H1 (cell line): ENCODE data around the gene PPRC1. TPM values are rescaled to one million over a fixed set of nuclear protein-coding genes. Genes with fewer than 3 reads are reported as not detected.

Experiments
- CTCF ChIA-PET: fragments of 300-600 bp; sonication (Branson Sonifier 250); formaldehyde crosslinking; loops from one replicate; lab custom pipeline; 2021; ENCODE audit not compliant: partially characterized antibody; lab: Charles Lee
- POLR2A ChIA-PET: fragments of 300-600 bp; sonication (Branson Sonifier 250); formaldehyde crosslinking; loops from one replicate; lab custom pipeline; 2021; ENCODE audit warnings: inconsistent platforms; ENCODE audit not compliant: partially characterized antibody; lab: Charles Lee
- DNase-seq, 2 experiments: peaks; one replicate each; pipeline versions ENCODE4 v3.0.0 to v3.0.0-alpha.2; 2010 to 2022; ENCODE audit warnings: low spot score in 2 of 2, low read depth in 1 of 2, mixed read lengths in 1 of 2
- FAIRE-seq: peaks from 2 replicates; lab custom pipeline; 2011; peaks lifted over from hg19 to GRCh38; lab: Jason Lieb, UNC
- H2AFZ ChIP-seq: 2 replicates; pipeline ENCODE4 v1.8.1; 2012; ENCODE audit warnings: low read length, inconsistent platforms
- H2AK5ac ChIP-seq: 2 replicates; pipeline ENCODE4 v1.6.1; 2013; ENCODE audit warnings: low read depth, low read length
- H2BK120ac ChIP-seq: replicated peaks from 2 replicates; pipeline ENCODE3; 2013; ENCODE audit warnings: low read depth, low read length, inconsistent platforms
- H2BK12ac ChIP-seq: 2 replicates; pipeline ENCODE4 v1.6.1; 2013; ENCODE audit warnings: low read depth, low read length
- H2BK15ac ChIP-seq: 2 replicates; pipeline ENCODE4 v1.6.1; 2013; ENCODE audit warnings: low read length
- H2BK20ac ChIP-seq: 2 replicates; pipeline ENCODE4 v1.6.1; 2013; ENCODE audit warnings: low read length
- H2BK5ac ChIP-seq: 2 replicates; pipeline ENCODE4 v1.6.1; 2013; ENCODE audit warnings: low read depth, low read length
- H3K14ac ChIP-seq: 2 replicates; pipeline ENCODE4 v1.6.1; 2013; ENCODE audit warnings: inconsistent platforms; ENCODE audit not compliant: insufficient read length
- H3K18ac ChIP-seq: 2 replicates; pipeline ENCODE4 v1.6.1; 2013; ENCODE audit warnings: low read length; ENCODE audit errors: extremely low read depth
- H3K23ac ChIP-seq: 2 replicates; pipeline ENCODE4 v1.6.1; 2013; ENCODE audit warnings: inconsistent platforms; ENCODE audit not compliant: insufficient read length
- H3K23me2 ChIP-seq: 2 replicates; pipeline ENCODE4 v1.6.1; 2013; ENCODE audit warnings: low read depth, low read length
- H3K27ac ChIP-seq: 2 replicates; pipeline ENCODE4 v1.6.1; 2011; ENCODE audit warnings: low read depth, low read length, inconsistent platforms
- H3K27me3 ChIP-seq, 4 experiments: replicated peaks in 1 of 4; 1 replicate in 1 of 4; 2 replicates in 3 of 4; pipeline versions ENCODE4 v1.6.1 to v1.8.1; 2011 to 2013; ENCODE audit warnings: low read length in 3 of 4, mild to moderate bottlenecking in 3 of 4, inconsistent platforms in 2 of 4, mixed read lengths in 2 of 4, moderate library complexity in 1 of 4; ENCODE audit not compliant: control insufficient read depth in 3 of 4, insufficient read depth in 3 of 4; ENCODE audit errors: extremely low read depth in 1 of 4
- H3K36me3 ChIP-seq, 4 experiments: 2 replicates each; pipeline versions ENCODE4 v1.6.1 to v1.8.1; 2011 to 2013; ENCODE audit warnings: mild to moderate bottlenecking in 4 of 4, low read length in 3 of 4, moderate library complexity in 2 of 4, control low read depth in 1 of 4, inconsistent platforms in 1 of 4; ENCODE audit not compliant: insufficient read depth in 4 of 4, control insufficient read depth in 2 of 4
- H3K4ac ChIP-seq: replicated peaks from 2 replicates; pipeline ENCODE3; 2013; ENCODE audit warnings: low read length, low read depth, mixed read lengths, inconsistent platforms; ENCODE audit not compliant: insufficient read length
- H3K4me1 ChIP-seq, 4 experiments: replicated peaks in 1 of 4; 1 replicate in 1 of 4; 2 replicates in 3 of 4; pipeline versions ENCODE4 v1.6.1 to v1.8.1; 2011 to 2013; ENCODE audit warnings: low read length in 3 of 4, inconsistent platforms in 2 of 4, mixed read lengths in 1 of 4; ENCODE audit not compliant: insufficient read depth in 4 of 4, control insufficient read depth in 3 of 4
- H3K4me2 ChIP-seq, 2 experiments: 2 replicates each; pipeline versions ENCODE4 v1.6.1 to v1.8.1; 2011 to 2013; ENCODE audit warnings: low read depth in 2 of 2, low read length in 2 of 2, control low read depth in 1 of 2, inconsistent platforms in 1 of 2, mild to moderate bottlenecking in 1 of 2; ENCODE audit not compliant: insufficient read depth in 1 of 2
- H3K4me3 ChIP-seq, 4 experiments: fragments of 200-600, 300-600 bp in 1 of 4; sonication (generic), shearing (Covaris generic), sonication (Bioruptor Twin) in 1 of 4; 2 replicates each; pipeline versions ENCODE4 v1.5.1 to v1.8.1; 2011 to 2016; ENCODE audit warnings: low read length in 4 of 4, low read depth in 3 of 4, control low read depth in 2 of 4, inconsistent platforms in 2 of 4, mild to moderate bottlenecking in 2 of 4, mixed read lengths in 1 of 4, moderate library complexity in 1 of 4; ENCODE audit not compliant: insufficient read depth in 2 of 4; ENCODE audit errors: extremely low read depth in 1 of 4
- H3K56ac ChIP-seq: replicated peaks from 2 replicates; pipeline ENCODE3; 2013; ENCODE audit warnings: low read depth, mild to moderate bottlenecking, mixed read lengths, low read length, inconsistent platforms; ENCODE audit not compliant: insufficient read length
- H3K79me1 ChIP-seq: 2 replicates; pipeline ENCODE4 v1.6.1; 2013; ENCODE audit warnings: low read depth, low read length, control low read depth
- H3K79me2 ChIP-seq, 2 experiments: 2 replicates each; pipeline versions ENCODE4 v1.6.1 to v1.8.1; 2012 to 2013; ENCODE audit warnings: low read length in 2 of 2, mild to moderate bottlenecking in 2 of 2, inconsistent platforms in 1 of 2; ENCODE audit not compliant: insufficient read depth in 2 of 2, control insufficient read depth in 1 of 2
- H3K9ac ChIP-seq, 4 experiments: replicated peaks in 1 of 4; 1 replicate in 1 of 4; 2 replicates in 3 of 4; pipeline versions ENCODE4 v1.6.1 to v1.8.1; 2011 to 2013; ENCODE audit warnings: low read depth in 3 of 4, low read length in 3 of 4, control low read depth in 2 of 4, mild to moderate bottlenecking in 2 of 4, moderate library complexity in 2 of 4, inconsistent platforms in 1 of 4; ENCODE audit errors: extremely low read depth in 1 of 4
- H3K9me3 ChIP-seq, 2 experiments: 2 replicates each; pipeline versions ENCODE4 v1.6.1 to v1.8.1; 2012 to 2013; ENCODE audit warnings: mild to moderate bottlenecking in 2 of 2, moderate library complexity in 2 of 2, control low read depth in 1 of 2, inconsistent platforms in 1 of 2, low read depth in 1 of 2, low read length in 1 of 2, mixed read lengths in 1 of 2; ENCODE audit not compliant: insufficient read depth in 2 of 2
- H4K20me1 ChIP-seq, 2 experiments: replicated peaks in 1 of 2; 2 replicates each; pipeline versions ENCODE3 to v1.8.1; 2011 to 2013; ENCODE audit warnings: inconsistent platforms in 2 of 2, low read length in 2 of 2, mild to moderate bottlenecking in 1 of 2; ENCODE audit not compliant: insufficient read depth in 2 of 2, control insufficient read depth in 1 of 2
- H4K5ac ChIP-seq: 2 replicates; pipeline ENCODE4 v1.6.1; 2013; ENCODE audit warnings: low read length, low read depth, mixed read lengths, inconsistent platforms; ENCODE audit not compliant: insufficient read length
- H4K8ac ChIP-seq: 2 replicates; pipeline ENCODE4 v1.8.0; 2013; ENCODE audit warnings: mild to moderate bottlenecking, moderate library complexity, low read length, inconsistent platforms; ENCODE audit not compliant: insufficient read depth; ENCODE audit errors: extremely low read depth
- H4K91ac ChIP-seq: replicated peaks from 2 replicates; pipeline ENCODE3; 2013; ENCODE audit warnings: low read length, mixed read lengths, inconsistent platforms; ENCODE audit not compliant: insufficient read length
- POLR2AphosphoS5 ChIP-seq: IDR thresholded peaks from 2 replicates; pipeline ENCODE4 v1.6.1; 2011; ENCODE audit warnings: low read depth, low read length
- SP4 ChIP-seq: IDR thresholded peaks from 2 replicates; pipeline ENCODE4 v1.6.1; 2012; ENCODE audit warnings: low read length, inconsistent platforms
- WGBS, 2 experiments: shearing (Covaris generic) in 1 of 2; methylation state at CpG; one replicate each; pipeline versions ENCODE4 v1.1.6 to v1.1.7; 2013 to 2015; ENCODE audit warnings: low lambda C conversion rate in 2 of 2, mixed read lengths in 2 of 2, inconsistent platforms in 1 of 2, low coverage in 1 of 2, missing lambda C conversion rate in 1 of 2; ENCODE audit not compliant: insufficient replicate concordance in 2 of 2, insufficient coverage in 1 of 2, insufficient read length in 1 of 2; ENCODE audit errors: extremely low coverage in 1 of 2, missing lambda C conversion rate in 1 of 2; 5-methylcytosine and 5-hydroxymethylcytosine counted together
- polyA plus RNA-seq, 7 experiments: library from polyadenylated mRNA; depleted of rRNA in 3 of 7; stranded (reverse) in 5 of 7; unstranded in 2 of 7; fragments of >200 nt in 5 of 7; fragments of 200-250 nt in 2 of 7; gene quantifications; 1 replicate in 5 of 7; 2 replicates in 1 of 7; 4 replicates in 1 of 7; pipeline versions ENCODE4 v1.2.1 to v1.2.3, GENCODE V29; 2011 to 2013; ENCODE audit warnings: missing spikeins in 2 of 7, mixed read lengths in 2 of 7
- total RNA-seq: library from RNA; stranded (reverse); fragmentation: NEBNext Ultra II Directional; extraction: Animal tissue kit (Norgen Biotek cat#: 25700); gene quantifications from 2 replicates; pipeline ENCODE4 v1.2.1, GENCODE V29; 2021

PPRC1 gene
- total and polyA plus RNA-seq, 2 of the 8 experiments (the other 6 are each of a cell fraction or from before 2014, with no cell fraction given): 46.5 to 88.4 TPM

DNA sequence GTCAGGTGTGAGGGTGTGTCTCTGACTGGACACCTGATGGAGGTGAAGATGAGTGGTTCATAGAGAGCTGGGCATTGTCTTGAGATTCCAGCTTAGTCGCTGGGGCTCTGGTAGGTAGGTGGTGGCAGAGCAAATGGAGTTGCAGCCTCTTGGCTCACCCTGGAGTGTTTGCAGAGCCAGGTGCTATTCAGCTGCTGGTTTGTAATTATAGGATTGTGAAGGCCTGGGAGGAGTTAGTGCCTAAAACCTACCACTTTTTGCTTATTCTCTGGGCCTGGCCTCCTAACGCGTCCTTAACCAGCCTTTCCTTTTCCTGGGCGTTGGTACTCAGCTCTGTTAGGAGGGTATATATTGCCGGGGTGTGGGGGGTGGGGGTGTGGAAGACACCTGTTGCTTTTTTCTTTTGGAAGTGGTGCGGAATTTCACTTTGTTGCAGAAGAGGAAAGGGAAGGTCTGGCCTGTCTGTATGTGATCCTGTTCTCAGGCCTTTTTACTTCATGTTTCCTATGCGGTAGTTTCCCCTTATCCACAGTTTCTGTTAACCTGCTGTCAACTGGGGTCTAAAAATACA lies 3.2 kb downstream of the PPRC1 start:
- Histone ChIP-seq H3K4me1 (peaks cover 0 to 12% (median 3%) of the 10 kb centered on the region in 4 experiments; a peak in 4 of 7 replicates), H3K79me2 (peaks cover 39 to 82% of the 10 kb centered on the region in 2 experiments), H3K9ac (no peak overlapping the region; a peak in 1 of 7 replicates), H3K23me2 (peaks cover 10% of the 10 kb centered on the region; the same call in 1 of the 2 replicates), H2BK15ac (no peak overlapping the region), H3K27me3 (no peaks in the 10 kb centered on the region), H4K20me1 (peaks cover 40 to 44% of the 10 kb centered on the region in 2 experiments), H2BK12ac (no peak overlapping the region), H3K9me3 (no peaks in the 10 kb centered on the region), H3K18ac (no peak overlapping the region), H4K5ac (no peak overlapping the region), H2AK5ac (no peak overlapping the region), H3K14ac (no peak overlapping the region), H2BK20ac (no peak overlapping the region), H4K8ac (no peak overlapping the region), H2BK120ac (no peak overlapping the region), H3K4me3 (peak overlapping the region in 1 of 4 experiments; percentile 5; a peak in 1 of 8 replicates), H3K36me3 (peaks cover 33 to 38% (median 36%) of the 10 kb centered on the region in 4 experiments), H4K91ac (no peak overlapping the region), H3K4me2 (peak overlapping the region in 1 of 2 experiments; percentile 15; a peak in 1 of 4 replicates), H2AFZ (no peak overlapping the region), H3K4ac (no peak overlapping the region), H3K56ac (no peak overlapping the region), H3K23ac (no peak overlapping the region), H3K79me1 (peaks cover 22% of the 10 kb centered on the region), H3K27ac (no peak overlapping the region), H2BK5ac (no peak overlapping the region)
- ChIA-PET CTCF (interaction anchor here (1.0 to 3.8 kb wide), 4 partner anchors 11 to 23 kb away, joined by 3 to 20 read pairs (median 5); no protein-coding TSS in a partner anchor), POLR2A (interaction anchor here (0.7 to 20.0 kb wide), 8 partner anchors 8 to 317 kb away, joined by 3 to 408 read pairs (median 7); partner anchors contain the start of genes NOLC1 and OGA)
- 89% methylated on average over 7 of the region's 7 CpGs; no CpG with 5 or more reads in 1 of the 2 experiments for WGBS, 2 experiments
- TF ChIP-seq SP4: no peak
- 0 out of 2 replicates have a peak, but pooled peaks have one; percentile 18 for TF ChIP-seq POLR2AphosphoS5
- FAIRE-seq: no peak
- DNase-seq: no peak
